ENCODE measurements around the gene STRIP1.
"Not testable (repeated sequence)": the region's sequence is repeated elsewhere in the genome, so short reads cannot be mapped to it uniquely, and the experiment has no call there.

STRIP1 gene

GRCh38 chr1:110011527-110012041 is 22.8 kb upstream of the STRIP1 start:
- DNase-seq: no peak

- no peak for DNase-seq
These were observed 22.2 kb upstream of the STRIP1 start for GRCh38 chr1:110012100-110012780.

- no peak for DNase-seq
These were observed 16.6 kb upstream of the STRIP1 start for GRCh38 chr1:110017792-110018191.

GRCh38 chr1:110018396-110018795 is 16.0 kb upstream of the STRIP1 start:
- no peak for DNase-seq

GRCh38 chr1:110019770-110020169 is 14.7 kb upstream of the STRIP1 start:
- no peak for DNase-seq

GRCh38 chr1:110021285-110021684 is 13.1 kb upstream of the STRIP1 start:
- no peak for DNase-seq

- DNase-seq: no peak
These were observed 9.8 kb upstream of the STRIP1 start for GRCh38 chr1:110024613-110025012.

- DNase-seq: not testable (repeated sequence)
These were observed 3.7 kb upstream of the STRIP1 start for GRCh38 chr1:110030687-110031086.

- no peak for DNase-seq
These were observed 2.1 kb upstream of the STRIP1 start for GRCh38 chr1:110032327-110032726.

GRCh38 chr1:110033421-110033820 is 1.0 kb upstream of the STRIP1 start:
- no peak for DNase-seq

- no peak for DNase-seq
These were observed 379 bp upstream of the STRIP1 start for GRCh38 chr1:110034040-110034450.

GRCh38 chr1:110035236-110035752 is 870 bp downstream of the STRIP1 start:
- no peak for DNase-seq

- no peak for DNase-seq
These were observed 3.8 kb downstream of the STRIP1 start for GRCh38 chr1:110038271-110038670.

- no peak for DNase-seq
These were observed 5.2 kb downstream of the STRIP1 start for GRCh38 chr1:110039641-110040040.

- DNase-seq: peak; percentile 36
These were observed 6.1 kb downstream of the STRIP1 start for GRCh38 chr1:110040548-110040947.

- no peak for DNase-seq
These were observed 8.6 kb downstream of the STRIP1 start for GRCh38 chr1:110043016-110043415.

- no peak for DNase-seq
These were observed 13.0 kb downstream of the STRIP1 start for GRCh38 chr1:110047463-110047862.

GRCh38 chr1:110048240-110048639 is 13.8 kb downstream of the STRIP1 start:
- DNase-seq: no peak

GRCh38 chr1:110048923-110049601 is 14.6 kb downstream of the STRIP1 start:
- DNase-seq: no peak

GRCh38 chr1:110049801-110050601 is 15.6 kb downstream of the STRIP1 start:
- no peak for DNase-seq

GRCh38 chr1:110050602-110051261 is 16.3 kb downstream of the STRIP1 start:
- DNase-seq: no peak

GRCh38 chr1:110051262-110051648 is 16.8 kb downstream of the STRIP1 start:
- no peak for DNase-seq

Measured in activated T-cell treated with anti-CD3 and anti-CD28 coated beads for 4 hours (primary cell).